KMS-11 (cell line): ENCODE results near the gene ARMH3.

Source experiments
- H2AFZ ChIP-seq: fragments of 200-600 bp; sonication (generic); 2 replicates; pipeline ENCODE4 v1.6.1; 2016; ENCODE audit warnings: antibody characterized with exemption, mixed run types, low read depth
- H3K27ac ChIP-seq: fragments of 200-600 bp; sonication (generic); 2 replicates; pipeline ENCODE4 v1.6.1; 2016; ENCODE audit warnings: mild to moderate bottlenecking, mixed run types
- H3K27me3 ChIP-seq: fragments of 200-600 bp; sonication (generic); 2 replicates; pipeline ENCODE4 v1.6.1; 2017; ENCODE audit warnings: mild to moderate bottlenecking, low read depth, mixed run types, moderate library complexity; ENCODE audit not compliant: insufficient read depth
- H3K36me3 ChIP-seq: fragments of 200-600 bp; sonication (generic); 2 replicates; pipeline ENCODE4 v1.6.1; 2017; ENCODE audit warnings: mild to moderate bottlenecking, mixed run types; ENCODE audit not compliant: insufficient read depth
- H3K4me1 ChIP-seq: fragments of 200-600 bp; sonication (generic); 2 replicates; pipeline ENCODE4 v1.6.1; 2016; ENCODE audit warnings: mild to moderate bottlenecking, low read depth, mixed run types; ENCODE audit not compliant: poor library complexity, severe bottlenecking
- H3K4me2 ChIP-seq: fragments of 200-600 bp; sonication (generic); 2 replicates; pipeline ENCODE4 v1.7.0; 2016; ENCODE audit warnings: mild to moderate bottlenecking, mixed run types
- H3K4me3 ChIP-seq: fragments of 200-600 bp; sonication (generic); IDR thresholded peaks from 2 replicates; pipeline ENCODE4 v1.6.1; 2017; ENCODE audit warnings: low read depth, low read length, mixed read lengths; ENCODE audit not compliant: insufficient read depth
- H3K79me2 ChIP-seq: fragments of 200-600 bp; sonication (generic); 2 replicates; pipeline ENCODE4 v1.6.1; 2016; ENCODE audit warnings: low read depth, mixed run types; ENCODE audit not compliant: insufficient read depth
- H3K9ac ChIP-seq: fragments of 200-600 bp; sonication (generic); 2 replicates; pipeline ENCODE4 v1.6.1; 2016; ENCODE audit warnings: mild to moderate bottlenecking, mixed run types
- H4K20me1 ChIP-seq: fragments of 200-600 bp; sonication (generic); 2 replicates; pipeline ENCODE4 v1.6.1; 2016; ENCODE audit warnings: mild to moderate bottlenecking, mixed run types; ENCODE audit not compliant: insufficient read depth
- CTCF ChIP-seq: fragments of 200-600 bp; sonication (generic); conservative IDR thresholded peaks from 2 replicates; pipeline ENCODE4 v1.6.1; 2017; ENCODE audit warnings: low read depth, mild to moderate bottlenecking, antibody characterized with exemption, low read length, moderate library complexity, mixed read lengths

Gene ARMH3

GRCh38 chr10:101888251-101888949 lies 167.6 kb downstream of the ARMH3 start:
- Histone ChIP-seq H3K36me3 (no peaks in the 10 kb centered on the region), H3K4me1 (no peaks in the 10 kb centered on the region), H3K27me3 (no peaks in the 10 kb centered on the region), H3K27ac (no peak overlapping the region), H3K9ac (no peak overlapping the region), H4K20me1 (no peaks in the 10 kb centered on the region), H3K4me2 (no peak overlapping the region), H2AFZ (no peak overlapping the region), H3K79me2 (no peaks in the 10 kb centered on the region), H3K4me3 (no peak overlapping the region)
- TF ChIP-seq CTCF: no peak

GRCh38 chr10:101887775-101888174 lies 168.2 kb downstream of the ARMH3 start:
- no peaks in the 10 kb centered on the region for H3K79me2 ChIP-seq
- no peaks in the 10 kb centered on the region for H3K36me3 ChIP-seq
- H3K27me3 ChIP-seq: no peaks in the 10 kb centered on the region
- H3K4me2 ChIP-seq: no peak overlapping the region
- H3K4me3 ChIP-seq: no peak overlapping the region
- no peaks in the 10 kb centered on the region for H4K20me1 ChIP-seq
- no peak overlapping the region for H3K27ac ChIP-seq
- no peak for TF ChIP-seq CTCF
- H3K4me1 ChIP-seq: no peaks in the 10 kb centered on the region
- no peak overlapping the region for H3K9ac ChIP-seq
- no peak overlapping the region for H2AFZ ChIP-seq

- Histone ChIP-seq H3K79me2 (no peaks in the 10 kb centered on the region), H3K4me2 (no peak overlapping the region), H3K36me3 (no peaks in the 10 kb centered on the region), H4K20me1 (no peaks in the 10 kb centered on the region), H3K4me3 (no peak overlapping the region), H3K9ac (no peak overlapping the region), H2AFZ (no peak overlapping the region), H3K27me3 (no peaks in the 10 kb centered on the region), H3K4me1 (no peaks in the 10 kb centered on the region), H3K27ac (no peak overlapping the region)
- no peak for TF ChIP-seq CTCF
These were observed 169.3 kb downstream of the ARMH3 start for GRCh38 chr10:101886521-101887312.

GRCh38 chr10:101881036-101881774 lies 174.8 kb downstream of the ARMH3 start:
- Histone ChIP-seq H3K4me1 (no peaks in the 10 kb centered on the region), H3K79me2 (no peaks in the 10 kb centered on the region), H3K27me3 (no peaks in the 10 kb centered on the region), H2AFZ (no peak overlapping the region), H3K36me3 (no peaks in the 10 kb centered on the region), H3K27ac (no peak overlapping the region), H3K4me3 (no peak overlapping the region), H4K20me1 (no peaks in the 10 kb centered on the region), H3K4me2 (no peak overlapping the region), H3K9ac (no peak overlapping the region)
- TF ChIP-seq CTCF: no peak
